CD4-positive, alpha-beta T cell treated with Interleukin-10 for 1 hour (primary cell): Measurements from ENCODE around the gene ATP13A2.

Experiments used
- DNase-seq: peaks from one replicate; pipeline ENCODE4 v3.0.0-alpha.2; 2020

Gene ATP13A2

GRCh38 chr1:17031436-17031835, 19.7 kb upstream of the ATP13A2 start:
- DNase-seq, result no peak

GRCh38 chr1:17030206-17030605, 18.5 kb upstream of the ATP13A2 start:
- DNase-seq, result no peak

- no peak for DNase-seq
Observed at GRCh38 chr1:17028662-17029188, 17.0 kb upstream of the ATP13A2 start.

GRCh38 chr1:17027900-17028299, 16.2 kb upstream of the ATP13A2 start:
- no peak for DNase-seq

- DNase-seq, result no peak
Observed at GRCh38 chr1:17027403-17027802, 15.7 kb upstream of the ATP13A2 start.

GRCh38 chr1:17024721-17025120, 13.0 kb upstream of the ATP13A2 start:
- DNase-seq, result no peak

- DNase-seq, result no peak
Observed at GRCh38 chr1:17023573-17023972, 11.8 kb upstream of the ATP13A2 start.

- no peak for DNase-seq
Observed at GRCh38 chr1:17023102-17023501, 11.4 kb upstream of the ATP13A2 start.

GRCh38 chr1:17021896-17022295, 10.2 kb upstream of the ATP13A2 start:
- DNase-seq, result no peak

GRCh38 chr1:17020502-17020901, 8.8 kb upstream of the ATP13A2 start:
- DNase-seq, result no peak

- no peak for DNase-seq
Observed at GRCh38 chr1:17018849-17019248, 7.1 kb upstream of the ATP13A2 start.

- no peak for DNase-seq
Observed at GRCh38 chr1:17017435-17017834, 5.7 kb upstream of the ATP13A2 start.

GRCh38 chr1:17016317-17016661, 4.6 kb upstream of the ATP13A2 start:
- no peak for DNase-seq

- DNase-seq, result no peak
Observed at GRCh38 chr1:17014671-17015567, 3.2 kb upstream of the ATP13A2 start.

GRCh38 chr1:17013491-17014320, 2.0 kb upstream of the ATP13A2 start:
- DNase-seq, result peak; percentile 16

GRCh38 chr1:17012775-17013490, 1.2 kb upstream of the ATP13A2 start:
- no peak for DNase-seq

- no peak for DNase-seq
Observed at GRCh38 chr1:17011092-17011438, 663 bp downstream of the ATP13A2 start.

- no peak for DNase-seq
Observed at GRCh38 chr1:17009706-17010105, 2.0 kb downstream of the ATP13A2 start.

GRCh38 chr1:17008208-17008855, 3.4 kb downstream of the ATP13A2 start:
- no peak for DNase-seq

GRCh38 chr1:17007121-17007520, 4.6 kb downstream of the ATP13A2 start:
- DNase-seq, result no peak

- no peak for DNase-seq
Observed at GRCh38 chr1:17005365-17005740, 6.4 kb downstream of the ATP13A2 start.

GRCh38 chr1:17004466-17005364, 7.0 kb downstream of the ATP13A2 start:
- DNase-seq, result no peak
